H9 (cell line): ENCODE data around the gene FZD10. TPM values are rescaled to one million over a fixed set of nuclear protein-coding genes. Genes with fewer than 3 reads are reported as not detected.

ENCODE experiments used
- DNase-seq: peaks from one replicate; pipeline ENCODE4 v3.0.0-alpha.2; 2017
- H2AFZ ChIP-seq: one replicate; pipeline ENCODE4 v1.6.1; 2013; ENCODE audit warnings: mild to moderate bottlenecking, low read length, control low read depth, moderate library complexity
- H2AK5ac ChIP-seq: 2 replicates; pipeline ENCODE4 v1.6.1; 2013; ENCODE audit warnings: low read length, control low read depth, mixed read lengths; ENCODE audit not compliant: insufficient read length
- H2BK120ac ChIP-seq: one replicate; pipeline ENCODE4 v1.6.1; 2013; ENCODE audit warnings: low read depth, mild to moderate bottlenecking, low read length, control low read depth, inconsistent platforms; ENCODE audit not compliant: poor library complexity, severe bottlenecking
- H2BK12ac ChIP-seq: 2 replicates; pipeline ENCODE4 v1.6.1; 2013; ENCODE audit warnings: low read length, control low read depth, mixed read lengths, low read depth; ENCODE audit not compliant: insufficient read length
- H2BK15ac ChIP-seq: 2 replicates; pipeline ENCODE4 v1.6.1; 2013; ENCODE audit warnings: low read depth, low read length, control low read depth
- H2BK20ac ChIP-seq: one replicate; pipeline ENCODE4 v1.6.1; 2013; ENCODE audit warnings: low read depth, mild to moderate bottlenecking, low read length, control low read depth, inconsistent platforms; ENCODE audit not compliant: poor library complexity, severe bottlenecking
- H2BK5ac ChIP-seq: 2 replicates; pipeline ENCODE4 v1.6.1; 2013; ENCODE audit warnings: low read length, control low read depth, mixed read lengths; ENCODE audit not compliant: insufficient read length
- H3K14ac ChIP-seq: 2 replicates; pipeline ENCODE4 v1.6.1; 2013; ENCODE audit warnings: low read length, control low read depth; ENCODE audit not compliant: insufficient read depth
- H3K18ac ChIP-seq: 2 replicates; pipeline ENCODE4 v1.6.1; 2013; ENCODE audit warnings: low read depth, mild to moderate bottlenecking, mixed read lengths, low read length, control low read depth; ENCODE audit not compliant: insufficient read length
- H3K23ac ChIP-seq: 2 replicates; pipeline ENCODE4 v1.6.1; 2013; ENCODE audit warnings: low read length, control low read depth, mixed read lengths, low read depth; ENCODE audit not compliant: insufficient read length
- H3K23me2 ChIP-seq: 2 replicates; pipeline ENCODE4 v1.6.1; 2013; ENCODE audit warnings: low read depth, mild to moderate bottlenecking, mixed read lengths, low read length, control low read depth; ENCODE audit not compliant: insufficient read length, poor library complexity, severe bottlenecking
- H3K27ac ChIP-seq: 2 replicates; pipeline ENCODE4 v1.5.1; 2013; ENCODE audit warnings: low read length, control low read depth, mixed read lengths, low read depth; ENCODE audit not compliant: insufficient read length
- H3K27me3 ChIP-seq: 2 replicates; pipeline ENCODE4 v1.6.1; 2013; ENCODE audit warnings: low read length, control low read depth, inconsistent platforms; ENCODE audit not compliant: insufficient read depth
- H3K4ac ChIP-seq: 2 replicates; pipeline ENCODE4 v1.6.1; 2013; ENCODE audit warnings: low read depth, mild to moderate bottlenecking, control low read depth, inconsistent platforms, low read length, moderate library complexity
- H3K4me1 ChIP-seq: 2 replicates; pipeline ENCODE4 v1.6.1; 2013; ENCODE audit warnings: low read length, control low read depth, inconsistent platforms; ENCODE audit not compliant: insufficient read depth
- H3K4me2 ChIP-seq: 2 replicates; pipeline ENCODE4 v1.6.1; 2013; ENCODE audit warnings: low read length, control low read depth, mixed read lengths; ENCODE audit not compliant: insufficient read length, insufficient read depth
- H3K56ac ChIP-seq: 2 replicates; pipeline ENCODE4 v1.6.1; 2013; ENCODE audit warnings: low read depth, mild to moderate bottlenecking, mixed read lengths, low read length, control low read depth; ENCODE audit not compliant: insufficient read length
- H3K79me1 ChIP-seq: 2 replicates; pipeline ENCODE4 v1.6.1; 2013; ENCODE audit warnings: low read depth, mild to moderate bottlenecking, moderate library complexity, low read length, control low read depth, inconsistent platforms; ENCODE audit not compliant: insufficient read depth, poor library complexity, severe bottlenecking
- H3K79me2 ChIP-seq: 2 replicates; pipeline ENCODE4 v1.6.1; 2013; ENCODE audit warnings: low read length, control low read depth, inconsistent platforms; ENCODE audit not compliant: insufficient read depth
- H3K9ac ChIP-seq: 2 replicates; pipeline ENCODE4 v1.6.1; 2013; ENCODE audit warnings: low read length, control low read depth, mixed read lengths; ENCODE audit not compliant: insufficient read length; ENCODE audit errors: extremely low read depth
- H3K9me3 ChIP-seq: one replicate; pipeline ENCODE4 v1.6.1; 2013; ENCODE audit warnings: low read depth, low read length, inconsistent platforms; ENCODE audit not compliant: control insufficient read depth
- H3T11ph ChIP-seq: one replicate; pipeline ENCODE4 v1.6.1; 2013; ENCODE audit warnings: mild to moderate bottlenecking, low read length, control low read depth, inconsistent platforms
- H4K20me1 ChIP-seq: one replicate; pipeline ENCODE4 v1.6.1; 2013; ENCODE audit not compliant: control insufficient read depth, insufficient read length, insufficient read depth
- H4K5ac ChIP-seq: 2 replicates; pipeline ENCODE4 v1.6.1; 2013; ENCODE audit warnings: low read depth, mild to moderate bottlenecking, mixed read lengths, low read length, control low read depth; ENCODE audit not compliant: insufficient read length
- H4K8ac ChIP-seq: replicated peaks from 2 replicates; pipeline ENCODE4 v1.6.1; 2013; ENCODE audit warnings: low read length, control low read depth, mixed read lengths, low read depth; ENCODE audit not compliant: insufficient read length
- H4K91ac ChIP-seq: 2 replicates; pipeline ENCODE4 v1.6.1; 2013; ENCODE audit warnings: low read depth, mild to moderate bottlenecking, moderate library complexity, mixed read lengths, low read length, control low read depth; ENCODE audit not compliant: insufficient read length
- H3K27ac Mint-ChIP-seq, 3 experiments: 2 replicates in 2 of 3; 3 replicates in 1 of 3; pipeline ENCODE4 v1.8.0; 2020 to 2021; ENCODE audit warnings: mixed read lengths in 3 of 3, mild to moderate bottlenecking in 1 of 3, moderate library complexity in 1 of 3
- H3K27me3 Mint-ChIP-seq: 2 replicates; pipeline ENCODE4 v1.8.0; 2021; ENCODE audit warnings: low read depth, mild to moderate bottlenecking, moderate library complexity, mixed read lengths
- H3K36me3 Mint-ChIP-seq, 3 experiments: 2 replicates in 2 of 3; 3 replicates in 1 of 3; pipeline ENCODE4 v1.8.0; 2020 to 2021; ENCODE audit warnings: low read depth in 3 of 3, mixed read lengths in 3 of 3; ENCODE audit not compliant: insufficient read depth in 1 of 3
- H3K4me1 Mint-ChIP-seq, 2 experiments: 2 replicates each; pipeline ENCODE4 v1.8.0; 2020; ENCODE audit warnings: mixed read lengths in 2 of 2
- H3K4me3 Mint-ChIP-seq, 2 experiments: 2 replicates in 1 of 2; 3 replicates in 1 of 2; pipeline ENCODE4 v1.8.0; 2020 to 2021; ENCODE audit warnings: mild to moderate bottlenecking in 2 of 2, mixed read lengths in 2 of 2, moderate library complexity in 1 of 2
- H3K9me3 Mint-ChIP-seq, 2 experiments: 2 replicates in 1 of 2; 3 replicates in 1 of 2; pipeline ENCODE4 v1.8.0; 2020; ENCODE audit warnings: mild to moderate bottlenecking in 2 of 2, mixed read lengths in 2 of 2, moderate library complexity in 1 of 2
- WGBS: extraction: QIAGEN DNeasy Blood & Tissue Kit; methylation state at CpG from one replicate; pipeline ENCODE4 v1.1.7; 2013; ENCODE audit warnings: missing lambda C conversion rate, low lambda C conversion rate, mixed read lengths; ENCODE audit not compliant: insufficient read length; ENCODE audit errors: extremely low coverage; 5-methylcytosine and 5-hydroxymethylcytosine counted together
- total RNA-seq: library from RNA; stranded (reverse); gene quantifications from 2 replicates; pipeline ENCODE4 v1.2.1, GENCODE V29; 2021
- TF ChIP-seq, protein P1 (sequence below): fragments of 200-600 bp; sonication (generic); conservative IDR thresholded peaks from 3 replicates; pipeline ENCODE4 v1.8.0; 2021; ENCODE audit warnings: antibody characterized with exemption, mild to moderate bottlenecking

The FZD10 gene
- total RNA-seq, 1 experiment from 2014 or later: 1.0 TPM

DNA sequence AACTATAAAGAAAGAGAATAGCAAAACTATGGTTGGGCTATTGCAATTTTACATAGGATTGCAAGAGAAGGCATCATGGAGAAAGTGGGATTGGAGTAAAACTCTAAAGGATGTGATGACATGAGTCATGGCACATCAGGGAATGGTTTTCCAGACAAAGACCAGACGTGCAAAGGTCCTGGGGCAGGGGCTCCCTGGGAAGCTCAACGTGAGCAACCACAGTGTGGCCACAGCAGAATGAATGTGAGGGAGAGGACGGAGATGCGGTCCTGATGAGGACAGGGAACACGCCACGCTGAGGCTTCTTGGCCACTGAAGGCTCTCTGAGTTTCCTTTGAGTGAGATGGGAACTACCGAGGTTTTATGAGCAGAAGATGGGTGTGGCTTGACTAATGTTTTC lies 38.2 kb downstream of the FZD10 start:
- no peak overlapping the region; the same call in 1 of the 2 replicates for H3K14ac ChIP-seq
- H4K20me1 ChIP-seq: no peaks in the 10 kb centered on the region
- no peak overlapping the region for H4K91ac ChIP-seq
- H3K79me2 ChIP-seq: no peaks in the 10 kb centered on the region
- no CpG with 5 or more reads among the region's 7 CpGs for WGBS
- no peaks in the 10 kb centered on the region for H3K79me1 ChIP-seq
- Mint-ChIP-seq H3K27ac (no peak overlapping the region; a peak in 1 of 7 replicates), H3K36me3 (peaks cover 0 to under 1% (median 0%) of the 10 kb centered on the region in 3 experiments; a peak in 1 of 7 replicates), H3K9me3 (peaks cover 0 to 8% of the 10 kb centered on the region in 2 experiments; a peak in 2 of 5 replicates), H3K4me1 (no peaks in the 10 kb centered on the region), H3K4me3 (no peak overlapping the region), H3K27me3 (peaks cover 86% of the 10 kb centered on the region)
- H3K9ac ChIP-seq: no peak overlapping the region
- H2AFZ ChIP-seq: no peak overlapping the region
- H3K4ac ChIP-seq: no peak overlapping the region
- no peak overlapping the region for H3T11ph ChIP-seq
- no peak overlapping the region for H3K23ac ChIP-seq
- no peak overlapping the region for H2BK5ac ChIP-seq
- H2BK15ac ChIP-seq: no peak overlapping the region
- DNase-seq: no peak
- no peaks in the 10 kb centered on the region for H3K4me1 ChIP-seq
- no peak overlapping the region for H2BK20ac ChIP-seq
- H3K23me2 ChIP-seq: peaks cover 3% of the 10 kb centered on the region
- TF ChIP-seq, protein P1, sequence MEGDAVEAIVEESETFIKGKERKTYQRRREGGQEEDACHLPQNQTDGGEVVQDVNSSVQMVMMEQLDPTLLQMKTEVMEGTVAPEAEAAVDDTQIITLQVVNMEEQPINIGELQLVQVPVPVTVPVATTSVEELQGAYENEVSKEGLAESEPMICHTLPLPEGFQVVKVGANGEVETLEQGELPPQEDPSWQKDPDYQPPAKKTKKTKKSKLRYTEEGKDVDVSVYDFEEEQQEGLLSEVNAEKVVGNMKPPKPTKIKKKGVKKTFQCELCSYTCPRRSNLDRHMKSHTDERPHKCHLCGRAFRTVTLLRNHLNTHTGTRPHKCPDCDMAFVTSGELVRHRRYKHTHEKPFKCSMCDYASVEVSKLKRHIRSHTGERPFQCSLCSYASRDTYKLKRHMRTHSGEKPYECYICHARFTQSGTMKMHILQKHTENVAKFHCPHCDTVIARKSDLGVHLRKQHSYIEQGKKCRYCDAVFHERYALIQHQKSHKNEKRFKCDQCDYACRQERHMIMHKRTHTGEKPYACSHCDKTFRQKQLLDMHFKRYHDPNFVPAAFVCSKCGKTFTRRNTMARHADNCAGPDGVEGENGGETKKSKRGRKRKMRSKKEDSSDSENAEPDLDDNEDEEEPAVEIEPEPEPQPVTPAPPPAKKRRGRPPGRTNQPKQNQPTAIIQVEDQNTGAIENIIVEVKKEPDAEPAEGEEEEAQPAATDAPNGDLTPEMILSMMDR: no peak
- no peak overlapping the region for H2BK120ac ChIP-seq
- no peak overlapping the region for H3K4me2 ChIP-seq
- H2AK5ac ChIP-seq: no peak overlapping the region
- no peak overlapping the region for H4K5ac ChIP-seq
- H2BK12ac ChIP-seq: no peak overlapping the region
- no peak overlapping the region for H3K18ac ChIP-seq
- H3K9me3 ChIP-seq: no peaks in the 10 kb centered on the region
- no peak overlapping the region for H3K56ac ChIP-seq
- H4K8ac ChIP-seq: no peak overlapping the region
- H3K27me3 ChIP-seq: no peaks in the 10 kb centered on the region
- H3K27ac ChIP-seq: no peak overlapping the region
